H1 (cell line): ENCODE results near the gene PSMD6. TPM values are rescaled to one million over a fixed set of nuclear protein-coding genes. Genes with fewer than 3 reads are reported as not detected.

Experiments
- CTCF ChIA-PET: fragments of 300-600 bp; sonication (Branson Sonifier 250); formaldehyde crosslinking; loops from one replicate; lab custom pipeline; 2021; ENCODE audit not compliant: partially characterized antibody; lab: Charles Lee
- POLR2A ChIA-PET: fragments of 300-600 bp; sonication (Branson Sonifier 250); formaldehyde crosslinking; loops from one replicate; lab custom pipeline; 2021; ENCODE audit warnings: inconsistent platforms; ENCODE audit not compliant: partially characterized antibody; lab: Charles Lee
- DNase-seq, 2 experiments: peaks; one replicate each; pipeline versions ENCODE4 v3.0.0 to v3.0.0-alpha.2; 2010 to 2022; ENCODE audit warnings: low spot score in 2 of 2, low read depth in 1 of 2, mixed read lengths in 1 of 2
- FAIRE-seq: peaks from 2 replicates; lab custom pipeline; 2011; peaks lifted over from hg19 to GRCh38; lab: Jason Lieb, UNC
- H2AFZ ChIP-seq: 2 replicates; pipeline ENCODE4 v1.8.1; 2012; ENCODE audit warnings: low read length, inconsistent platforms
- H2AK5ac ChIP-seq: 2 replicates; pipeline ENCODE4 v1.6.1; 2013; ENCODE audit warnings: low read depth, low read length
- H2BK120ac ChIP-seq: replicated peaks from 2 replicates; pipeline ENCODE3; 2013; ENCODE audit warnings: low read depth, low read length, inconsistent platforms
- H2BK12ac ChIP-seq: 2 replicates; pipeline ENCODE4 v1.6.1; 2013; ENCODE audit warnings: low read depth, low read length
- H2BK15ac ChIP-seq: 2 replicates; pipeline ENCODE4 v1.6.1; 2013; ENCODE audit warnings: low read length
- H2BK20ac ChIP-seq: 2 replicates; pipeline ENCODE4 v1.6.1; 2013; ENCODE audit warnings: low read length
- H2BK5ac ChIP-seq: 2 replicates; pipeline ENCODE4 v1.6.1; 2013; ENCODE audit warnings: low read depth, low read length
- H3K14ac ChIP-seq: 2 replicates; pipeline ENCODE4 v1.6.1; 2013; ENCODE audit warnings: inconsistent platforms; ENCODE audit not compliant: insufficient read length
- H3K18ac ChIP-seq: 2 replicates; pipeline ENCODE4 v1.6.1; 2013; ENCODE audit warnings: low read length; ENCODE audit errors: extremely low read depth
- H3K23ac ChIP-seq: 2 replicates; pipeline ENCODE4 v1.6.1; 2013; ENCODE audit warnings: inconsistent platforms; ENCODE audit not compliant: insufficient read length
- H3K23me2 ChIP-seq: 2 replicates; pipeline ENCODE4 v1.6.1; 2013; ENCODE audit warnings: low read depth, low read length
- H3K27ac ChIP-seq: 2 replicates; pipeline ENCODE4 v1.6.1; 2011; ENCODE audit warnings: low read depth, low read length, inconsistent platforms
- H3K27me3 ChIP-seq, 4 experiments: replicated peaks in 1 of 4; 1 replicate in 1 of 4; 2 replicates in 3 of 4; pipeline versions ENCODE4 v1.6.1 to v1.8.1; 2011 to 2013; ENCODE audit warnings: low read length in 3 of 4, mild to moderate bottlenecking in 3 of 4, inconsistent platforms in 2 of 4, mixed read lengths in 2 of 4, moderate library complexity in 1 of 4; ENCODE audit not compliant: control insufficient read depth in 3 of 4, insufficient read depth in 3 of 4; ENCODE audit errors: extremely low read depth in 1 of 4
- H3K36me3 ChIP-seq, 4 experiments: 2 replicates each; pipeline versions ENCODE4 v1.6.1 to v1.8.1; 2011 to 2013; ENCODE audit warnings: mild to moderate bottlenecking in 4 of 4, low read length in 3 of 4, moderate library complexity in 2 of 4, control low read depth in 1 of 4, inconsistent platforms in 1 of 4; ENCODE audit not compliant: insufficient read depth in 4 of 4, control insufficient read depth in 2 of 4
- H3K4ac ChIP-seq: replicated peaks from 2 replicates; pipeline ENCODE3; 2013; ENCODE audit warnings: low read length, low read depth, mixed read lengths, inconsistent platforms; ENCODE audit not compliant: insufficient read length
- H3K4me1 ChIP-seq, 4 experiments: replicated peaks in 1 of 4; 1 replicate in 1 of 4; 2 replicates in 3 of 4; pipeline versions ENCODE4 v1.6.1 to v1.8.1; 2011 to 2013; ENCODE audit warnings: low read length in 3 of 4, inconsistent platforms in 2 of 4, mixed read lengths in 1 of 4; ENCODE audit not compliant: insufficient read depth in 4 of 4, control insufficient read depth in 3 of 4
- H3K4me2 ChIP-seq, 2 experiments: 2 replicates each; pipeline versions ENCODE4 v1.6.1 to v1.8.1; 2011 to 2013; ENCODE audit warnings: low read depth in 2 of 2, low read length in 2 of 2, control low read depth in 1 of 2, inconsistent platforms in 1 of 2, mild to moderate bottlenecking in 1 of 2; ENCODE audit not compliant: insufficient read depth in 1 of 2
- H3K4me3 ChIP-seq, 4 experiments: fragments of 200-600, 300-600 bp in 1 of 4; sonication (generic), shearing (Covaris generic), sonication (Bioruptor Twin) in 1 of 4; 2 replicates each; pipeline versions ENCODE4 v1.5.1 to v1.8.1; 2011 to 2016; ENCODE audit warnings: low read length in 4 of 4, low read depth in 3 of 4, control low read depth in 2 of 4, inconsistent platforms in 2 of 4, mild to moderate bottlenecking in 2 of 4, mixed read lengths in 1 of 4, moderate library complexity in 1 of 4; ENCODE audit not compliant: insufficient read depth in 2 of 4; ENCODE audit errors: extremely low read depth in 1 of 4
- H3K56ac ChIP-seq: replicated peaks from 2 replicates; pipeline ENCODE3; 2013; ENCODE audit warnings: low read depth, mild to moderate bottlenecking, mixed read lengths, low read length, inconsistent platforms; ENCODE audit not compliant: insufficient read length
- H3K79me1 ChIP-seq: 2 replicates; pipeline ENCODE4 v1.6.1; 2013; ENCODE audit warnings: low read depth, low read length, control low read depth
- H3K79me2 ChIP-seq, 2 experiments: 2 replicates each; pipeline versions ENCODE4 v1.6.1 to v1.8.1; 2012 to 2013; ENCODE audit warnings: low read length in 2 of 2, mild to moderate bottlenecking in 2 of 2, inconsistent platforms in 1 of 2; ENCODE audit not compliant: insufficient read depth in 2 of 2, control insufficient read depth in 1 of 2
- H3K9ac ChIP-seq, 4 experiments: replicated peaks in 1 of 4; 1 replicate in 1 of 4; 2 replicates in 3 of 4; pipeline versions ENCODE4 v1.6.1 to v1.8.1; 2011 to 2013; ENCODE audit warnings: low read depth in 3 of 4, low read length in 3 of 4, control low read depth in 2 of 4, mild to moderate bottlenecking in 2 of 4, moderate library complexity in 2 of 4, inconsistent platforms in 1 of 4; ENCODE audit errors: extremely low read depth in 1 of 4
- H3K9me3 ChIP-seq, 2 experiments: 2 replicates each; pipeline versions ENCODE4 v1.6.1 to v1.8.1; 2012 to 2013; ENCODE audit warnings: mild to moderate bottlenecking in 2 of 2, moderate library complexity in 2 of 2, control low read depth in 1 of 2, inconsistent platforms in 1 of 2, low read depth in 1 of 2, low read length in 1 of 2, mixed read lengths in 1 of 2; ENCODE audit not compliant: insufficient read depth in 2 of 2
- H4K20me1 ChIP-seq, 2 experiments: replicated peaks in 1 of 2; 2 replicates each; pipeline versions ENCODE3 to v1.8.1; 2011 to 2013; ENCODE audit warnings: inconsistent platforms in 2 of 2, low read length in 2 of 2, mild to moderate bottlenecking in 1 of 2; ENCODE audit not compliant: insufficient read depth in 2 of 2, control insufficient read depth in 1 of 2
- H4K5ac ChIP-seq: 2 replicates; pipeline ENCODE4 v1.6.1; 2013; ENCODE audit warnings: low read length, low read depth, mixed read lengths, inconsistent platforms; ENCODE audit not compliant: insufficient read length
- H4K8ac ChIP-seq: 2 replicates; pipeline ENCODE4 v1.8.0; 2013; ENCODE audit warnings: mild to moderate bottlenecking, moderate library complexity, low read length, inconsistent platforms; ENCODE audit not compliant: insufficient read depth; ENCODE audit errors: extremely low read depth
- H4K91ac ChIP-seq: replicated peaks from 2 replicates; pipeline ENCODE3; 2013; ENCODE audit warnings: low read length, mixed read lengths, inconsistent platforms; ENCODE audit not compliant: insufficient read length
- CEBPB ChIP-seq: IDR thresholded peaks from 2 replicates; pipeline ENCODE4 v1.6.1; 2012; ENCODE audit warnings: low read depth, low read length
- polyA plus RNA-seq, 7 experiments: library from polyadenylated mRNA; depleted of rRNA in 3 of 7; stranded (reverse) in 5 of 7; unstranded in 2 of 7; fragments of >200 nt in 5 of 7; fragments of 200-250 nt in 2 of 7; gene quantifications; 1 replicate in 5 of 7; 2 replicates in 1 of 7; 4 replicates in 1 of 7; pipeline versions ENCODE4 v1.2.1 to v1.2.3, GENCODE V29; 2011 to 2013; ENCODE audit warnings: missing spikeins in 2 of 7, mixed read lengths in 2 of 7
- total RNA-seq: library from RNA; stranded (reverse); fragmentation: NEBNext Ultra II Directional; extraction: Animal tissue kit (Norgen Biotek cat#: 25700); gene quantifications from 2 replicates; pipeline ENCODE4 v1.2.1, GENCODE V29; 2021

PSMD6 gene
- total and polyA plus RNA-seq, 2 of the 8 experiments (the other 6 are each of a cell fraction or from before 2014, with no cell fraction given), result 43.7 to 104 TPM

- POLR2A ChIA-PET, result no interaction called here
- no peaks in the 10 kb centered on the region for H4K20me1 ChIP-seq
- no peak overlapping the region for H4K5ac ChIP-seq
- no peak overlapping the region for H2BK15ac ChIP-seq
- H3K56ac ChIP-seq, result no peak overlapping the region
- no peak overlapping the region for H4K91ac ChIP-seq
- no peak overlapping the region for H2AFZ ChIP-seq
- no peak for DNase-seq
- H2BK5ac ChIP-seq, result no peak overlapping the region
- H2AK5ac ChIP-seq, result no peak overlapping the region
- no peak overlapping the region for H3K4me2 ChIP-seq
- H3K23ac ChIP-seq, result no peak overlapping the region
- no peaks in the 10 kb centered on the region for H3K36me3 ChIP-seq
- no peaks in the 10 kb centered on the region for H3K79me2 ChIP-seq
- H3K9me3 ChIP-seq, result no peaks in the 10 kb centered on the region
- H2BK12ac ChIP-seq, result no peak overlapping the region
- H3K27me3 ChIP-seq, result no peaks in the 10 kb centered on the region
- CTCF ChIA-PET, result interaction anchor here (0.7 to 1.3 kb wide), 3 partner anchors 10 to 241 kb away, joined by 3 to 4 read pairs (median 4); no protein-coding TSS in a partner anchor
- H3K4me1 ChIP-seq, result no peaks in the 10 kb centered on the region
- H3K14ac ChIP-seq, result no peak overlapping the region
- H3K9ac ChIP-seq, result no peak overlapping the region
- H3K18ac ChIP-seq, result no peak overlapping the region
- no peak overlapping the region for H2BK20ac ChIP-seq
- H3K4me3 ChIP-seq, result no peak overlapping the region
- H3K27ac ChIP-seq, result no peak overlapping the region
- H3K4ac ChIP-seq, result no peak overlapping the region
- no peaks in the 10 kb centered on the region for H3K79me1 ChIP-seq
- no peak for FAIRE-seq
- H2BK120ac ChIP-seq, result no peak overlapping the region
- H3K23me2 ChIP-seq, result no peaks in the 10 kb centered on the region; the same call in 1 of the 2 replicates
- H4K8ac ChIP-seq, result no peak overlapping the region
- no peak for TF ChIP-seq CEBPB
Observed at GRCh38 chr3:64070704-64071103, 47.4 kb upstream of the PSMD6 start.
